Activated T-helper 2 cell treated with anti-CD3 and anti-CD28 coated beads, Interferon-gamma antibody, Interleukin-2, Interleukin-4, amounts not matched to agents 10 μg/mL and 5 μg/mL and 100 μg/mL, durations not matched to agents 14 hours and 24 hours and 36 hours (primary cell): ENCODE measurements around the gene RFX1. TPM values are rescaled to one million over a fixed set of nuclear protein-coding genes. Genes with fewer than 3 reads are reported as not detected.

Experiments used
- DNase-seq: peaks from one replicate; pipeline ENCODE4 v3.0.0; 2021; ENCODE audit warnings: low spot score
- H3K27ac Mint-ChIP-seq: one replicate; pipeline ENCODE4 v1.8.0; 2021; ENCODE audit warnings: mixed read lengths
- H3K27me3 Mint-ChIP-seq: one replicate; pipeline ENCODE4 v1.8.0; 2021; ENCODE audit warnings: low read depth, mixed read lengths
- H3K36me3 Mint-ChIP-seq: one replicate; pipeline ENCODE4 v1.8.0; 2021; ENCODE audit warnings: low read depth, mixed read lengths
- H3K4me1 Mint-ChIP-seq: one replicate; pipeline ENCODE4 v1.8.0; 2021; ENCODE audit warnings: low read depth, mixed read lengths
- H3K4me3 Mint-ChIP-seq: one replicate; pipeline ENCODE4 v1.8.0; 2021; ENCODE audit warnings: low read depth, mild to moderate bottlenecking, moderate library complexity, mixed read lengths
- H3K9me3 Mint-ChIP-seq: one replicate; pipeline ENCODE4 v1.8.0; 2021; ENCODE audit warnings: mixed read lengths
- intact Hi-C: fragments of 100-400 bp; cut with micrococcal nuclease; formaldehyde crosslinking; loops from one replicate; pipeline ENCODE4 v1.15.1; 2023
- total RNA-seq: library from RNA; stranded (reverse); gene quantifications from 2 replicates; pipeline ENCODE4 v1.2.3, GENCODE V29; 2022

RFX1 gene
- total RNA-seq, 1 donor from 2014 or later = 15.7 TPM

- intact Hi-C loops = no loop called here
- DNase-seq = no peak
- Mint-ChIP-seq H3K4me3 (peak overlapping the region; percentile 60), H3K27me3 (no peaks in the 10 kb centered on the region), H3K27ac (peak overlapping the region; percentile 95), H3K36me3 (peaks cover 23% of the 10 kb centered on the region), H3K4me1 (peaks cover 28% of the 10 kb centered on the region), H3K9me3 (no peaks in the 10 kb centered on the region)
Observed at GRCh38 chr19:13987101-13987890, 18.8 kb downstream of the RFX1 start.

- peak overlapping the region; percentile 60 for H3K4me3 Mint-ChIP-seq
- H3K27ac Mint-ChIP-seq = peak overlapping the region; percentile 95
- intact Hi-C loops = loop anchor here (1.0 kb wide), 2 partner anchors 20 to 46 kb away; partner anchors contain the start of gene RFX1
- H3K36me3 Mint-ChIP-seq = peaks cover 23% of the 10 kb centered on the region
- peak; percentile 98 for DNase-seq
- no peaks in the 10 kb centered on the region for H3K27me3 Mint-ChIP-seq
- H3K4me1 Mint-ChIP-seq = peaks cover 33% of the 10 kb centered on the region
- no peaks in the 10 kb centered on the region for H3K9me3 Mint-ChIP-seq
Observed at GRCh38 chr19:13986348-13986904, 19.7 kb downstream of the RFX1 start.

GRCh38 chr19:13985771-13986347 is 20.3 kb downstream of the RFX1 start:
- Mint-ChIP-seq H3K4me3 (peak overlapping the region; percentile 24), H3K36me3 (peaks cover 18% of the 10 kb centered on the region), H3K27me3 (no peaks in the 10 kb centered on the region), H3K27ac (peak overlapping the region; percentile 95), H3K9me3 (no peaks in the 10 kb centered on the region), H3K4me1 (peaks cover 31% of the 10 kb centered on the region)
- no peak for DNase-seq
- intact Hi-C loops = loop anchor here (1.0 kb wide), 2 partner anchors 20 to 46 kb away; partner anchors contain the start of gene RFX1

GRCh38 chr19:13984875-13985741 is 21.0 kb downstream of the RFX1 start:
- peaks cover 30% of the 10 kb centered on the region for H3K4me1 Mint-ChIP-seq
- H3K36me3 Mint-ChIP-seq = peaks cover 14% of the 10 kb centered on the region
- peak overlapping the region; percentile 24 for H3K4me3 Mint-ChIP-seq
- H3K27me3 Mint-ChIP-seq = no peaks in the 10 kb centered on the region
- peak overlapping the region; percentile 91 for H3K27ac Mint-ChIP-seq
- DNase-seq = no peak
- intact Hi-C loops = no loop called here
- no peaks in the 10 kb centered on the region for H3K9me3 Mint-ChIP-seq

GRCh38 chr19:13984186-13984585 is 21.9 kb downstream of the RFX1 start:
- intact Hi-C loops = no loop called here
- Mint-ChIP-seq H3K27ac (no peak overlapping the region), H3K4me1 (peaks cover 26% of the 10 kb centered on the region), H3K27me3 (no peaks in the 10 kb centered on the region), H3K36me3 (peaks cover 5% of the 10 kb centered on the region), H3K4me3 (no peak overlapping the region), H3K9me3 (no peaks in the 10 kb centered on the region)
- DNase-seq = no peak

- Mint-ChIP-seq H3K36me3 (no peaks in the 10 kb centered on the region), H3K27ac (no peak overlapping the region), H3K4me1 (peaks cover 21% of the 10 kb centered on the region), H3K27me3 (no peaks in the 10 kb centered on the region), H3K4me3 (no peak overlapping the region), H3K9me3 (no peaks in the 10 kb centered on the region)
- no peak for DNase-seq
- intact Hi-C loops = no loop called here
Observed at GRCh38 chr19:13983213-13983889, 22.8 kb downstream of the RFX1 start.

- H3K27me3 Mint-ChIP-seq = no peaks in the 10 kb centered on the region
- intact Hi-C loops = no loop called here
- no peaks in the 10 kb centered on the region for H3K9me3 Mint-ChIP-seq
- H3K36me3 Mint-ChIP-seq = no peaks in the 10 kb centered on the region
- DNase-seq = no peak
- H3K27ac Mint-ChIP-seq = no peak overlapping the region
- H3K4me1 Mint-ChIP-seq = peaks cover 20% of the 10 kb centered on the region
- H3K4me3 Mint-ChIP-seq = no peak overlapping the region
Observed at GRCh38 chr19:13982773-13983172, 23.3 kb downstream of the RFX1 start.

GRCh38 chr19:13981988-13982501 is 24.1 kb downstream of the RFX1 start:
- intact Hi-C loops = no loop called here
- Mint-ChIP-seq H3K27me3 (no peaks in the 10 kb centered on the region), H3K4me3 (no peak overlapping the region), H3K4me1 (peaks cover 15% of the 10 kb centered on the region), H3K36me3 (no peaks in the 10 kb centered on the region), H3K9me3 (no peaks in the 10 kb centered on the region), H3K27ac (no peak overlapping the region)
- no peak for DNase-seq

GRCh38 chr19:13981467-13981866 is 24.7 kb downstream of the RFX1 start:
- intact Hi-C loops = no loop called here
- Mint-ChIP-seq H3K27me3 (no peaks in the 10 kb centered on the region), H3K4me1 (peaks cover 12% of the 10 kb centered on the region), H3K9me3 (no peaks in the 10 kb centered on the region), H3K4me3 (no peak overlapping the region), H3K27ac (no peak overlapping the region), H3K36me3 (no peaks in the 10 kb centered on the region)
- DNase-seq = no peak

GRCh38 chr19:13981021-13981420 is 25.1 kb downstream of the RFX1 start:
- Mint-ChIP-seq H3K4me1 (peaks cover 12% of the 10 kb centered on the region), H3K4me3 (no peak overlapping the region), H3K36me3 (no peaks in the 10 kb centered on the region), H3K27ac (no peak overlapping the region), H3K27me3 (no peaks in the 10 kb centered on the region), H3K9me3 (no peaks in the 10 kb centered on the region)
- intact Hi-C loops = no loop called here
- no peak for DNase-seq

- intact Hi-C loops = no loop called here
- DNase-seq = no peak
- H3K27ac Mint-ChIP-seq = no peak overlapping the region
- H3K4me1 Mint-ChIP-seq = peaks cover 6% of the 10 kb centered on the region
- H3K36me3 Mint-ChIP-seq = peaks cover 4% of the 10 kb centered on the region
- no peaks in the 10 kb centered on the region for H3K27me3 Mint-ChIP-seq
- H3K9me3 Mint-ChIP-seq = no peaks in the 10 kb centered on the region
- no peak overlapping the region for H3K4me3 Mint-ChIP-seq
Observed at GRCh38 chr19:13980340-13980739, 25.8 kb downstream of the RFX1 start.

- no peaks in the 10 kb centered on the region for H3K9me3 Mint-ChIP-seq
- no peak overlapping the region for H3K27ac Mint-ChIP-seq
- no peak overlapping the region for H3K4me3 Mint-ChIP-seq
- no peaks in the 10 kb centered on the region for H3K27me3 Mint-ChIP-seq
- intact Hi-C loops = no loop called here
- DNase-seq = no peak
- H3K4me1 Mint-ChIP-seq = peaks cover 5% of the 10 kb centered on the region
- H3K36me3 Mint-ChIP-seq = peaks cover 4% of the 10 kb centered on the region
Observed at GRCh38 chr19:13979686-13980085, 26.4 kb downstream of the RFX1 start.
